SIG-M5 treated with dmso at 0.1 percent for 504 hours (cell line): Measurements from ENCODE around the gene GPR171.
"Not testable (repeated sequence)": the region's sequence is repeated elsewhere in the genome, so short reads cannot be mapped to it uniquely, and the experiment has no call there.

Source experiments
- DNase-seq: peaks from one replicate; lab custom pipeline; 2025; ENCODE audit not compliant: unreplicated experiment; lab: John Stamatoyannopoulos, UW

GPR171 gene

GRCh38 chr3:151203051-151203420 lies at the start of gene GPR171:
GPR171 (minus strand) TSS chr3:151203216; CDS start chr3:151199386, 3,830 bp downstream.
- no peak for DNase-seq

- no peak for DNase-seq
Observed at GRCh38 chr3:151248772-151249337, 45.8 kb upstream of the GPR171 start.

GRCh38 chr3:151242006-151242405 lies 39.0 kb upstream of the GPR171 start:
- DNase-seq: not testable (repeated sequence)

GRCh38 chr3:151236736-151237135 lies 33.7 kb upstream of the GPR171 start:
- no peak for DNase-seq

- DNase-seq: no peak
Observed at GRCh38 chr3:151236316-151236715, 33.3 kb upstream of the GPR171 start.

GRCh38 chr3:151234825-151235224 lies 31.8 kb upstream of the GPR171 start:
- no peak for DNase-seq

GRCh38 chr3:151232991-151233390 lies 30.0 kb upstream of the GPR171 start:
- no peak for DNase-seq

- DNase-seq: not testable (repeated sequence)
Observed at GRCh38 chr3:151232403-151232802, 29.4 kb upstream of the GPR171 start.

GRCh38 chr3:151230646-151231045 lies 27.6 kb upstream of the GPR171 start:
- DNase-seq: peak; percentile 60

GRCh38 chr3:151228666-151229040 lies 25.6 kb upstream of the GPR171 start:
- no peak for DNase-seq

GRCh38 chr3:151227807-151228665 lies 25.0 kb upstream of the GPR171 start:
- peak; percentile 79 for DNase-seq

- DNase-seq: no peak
Observed at GRCh38 chr3:151227266-151227806, 24.3 kb upstream of the GPR171 start.

- no peak for DNase-seq
Observed at GRCh38 chr3:151226825-151227224, 23.8 kb upstream of the GPR171 start.

GRCh38 chr3:151226088-151226563 lies 23.1 kb upstream of the GPR171 start:
- peak; percentile 47 for DNase-seq

- no peak for DNase-seq
Observed at GRCh38 chr3:151225040-151225975, 22.3 kb upstream of the GPR171 start.

- DNase-seq: no peak
Observed at GRCh38 chr3:151224268-151224866, 21.4 kb upstream of the GPR171 start.

- DNase-seq: no peak
Observed at GRCh38 chr3:151219056-151219455, 16.0 kb upstream of the GPR171 start.

- no peak for DNase-seq
Observed at GRCh38 chr3:151218136-151218535, 15.1 kb upstream of the GPR171 start.

- DNase-seq: no peak
Observed at GRCh38 chr3:151216641-151217607, 13.9 kb upstream of the GPR171 start.
